Renal cortex interstitium (tissue), 15 donors: ENCODE results near the gene RD3L. TPM values are rescaled to one million over a fixed set of nuclear protein-coding genes. Genes with fewer than 3 reads are reported as not detected.

Experiments
- DNase-seq, 11 donors: peaks; one replicate each; pipeline ENCODE4 v3.0.0-alpha.2; 2013; ENCODE audit warnings: low read depth in 9 of 11, low spot score in 4 of 11; ENCODE audit errors: extremely low read depth in 1 of 11
- long read RNA-seq, 16 experiments: transcript quantifications; one replicate each; lab custom pipeline, GENCODE V29; 2026
- polyA plus RNA-seq, 3 donors: library from polyadenylated mRNA; unstranded; fragments of 120-200 nt; gene quantifications; one replicate each; pipeline ENCODE4 v1.2.1, GENCODE V29; 2013; ENCODE audit not compliant: insufficient read length in 3 of 3

Gene RD3L
- not detected for polyA plus RNA-seq
- long read RNA-seq, donor 1 = 0 reads
- long read RNA-seq, donor 2 = 0 reads
- long read RNA-seq, donor 3, partial matches to known transcripts = 0 of 1 reads
- long read RNA-seq, donor 3, other reads (novel, unspliced or antisense) = 0 of 1 reads
- long read RNA-seq, donor 4 = 0 reads
- long read RNA-seq, donor 5 = 0 reads
- long read RNA-seq, donor 6 = 0 reads
- long read RNA-seq, donor 7 = 0 reads
- long read RNA-seq, donor 8 = 0 reads
- long read RNA-seq, donor 9 = 0 reads
- long read RNA-seq, donor 10 = 0 reads
- long read RNA-seq, donor 11 = 0 reads
- long read RNA-seq, donor 12 = 0 reads
- long read RNA-seq, donor 13 = 0 reads
- long read RNA-seq, donor 14 = 0 reads
- long read RNA-seq, donor 15 = 0 reads
- long read RNA-seq, donor 16 = 0 reads

GRCh38 chr14:103941973-103942736, at the start of gene RD3L:
TSS of gene RD3L (minus strand) at chr14:103942529. CDS start at chr14:103941695, 834 bp downstream.
- no peak for DNase-seq

- no peak for DNase-seq
Measured at GRCh38 chr14:103989964-103990363, 47.6 kb upstream of the RD3L start.

GRCh38 chr14:103989034-103989433, 46.7 kb upstream of the RD3L start:
- DNase-seq = no peak

- no peak for DNase-seq
Measured at GRCh38 chr14:103984196-103984595, 41.9 kb upstream of the RD3L start.

DNA sequence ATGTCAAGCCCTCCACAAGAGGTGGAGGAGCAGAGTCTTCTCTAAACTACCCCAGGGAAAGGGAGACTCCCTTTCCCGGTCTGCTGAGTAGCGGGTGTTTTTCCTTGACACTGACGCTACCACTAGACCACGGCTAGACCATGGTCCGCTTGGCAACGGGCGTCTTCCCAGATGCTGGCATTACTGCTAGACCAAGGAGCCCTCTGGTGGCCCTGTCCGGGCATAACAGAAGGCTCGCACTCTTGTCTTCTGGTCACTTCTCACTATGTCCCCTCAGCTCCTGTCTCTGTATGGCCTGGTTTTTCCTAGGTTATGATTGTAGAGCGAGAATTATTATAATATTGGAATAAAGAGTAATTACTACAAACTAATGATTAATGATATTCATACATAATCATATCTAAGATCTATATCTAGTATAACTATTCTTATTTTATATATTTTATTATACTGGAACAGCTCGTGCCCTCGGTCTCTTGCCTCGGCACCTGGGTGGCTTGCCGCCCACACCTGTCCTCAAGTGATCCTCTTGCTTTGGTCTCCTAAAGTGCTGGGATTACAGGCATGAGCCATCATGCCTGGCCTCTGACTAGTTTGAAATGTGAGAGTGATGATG, 38.4 kb upstream of the RD3L start:
- peak in 3 of 11 donors; percentile 2 to 17 (median 7) for DNase-seq

- no peak for DNase-seq
Measured at GRCh38 chr14:103974575-103974974, 32.2 kb upstream of the RD3L start.

GRCh38 chr14:103973354-103973753, 31.0 kb upstream of the RD3L start:
- DNase-seq = no peak

DNA sequence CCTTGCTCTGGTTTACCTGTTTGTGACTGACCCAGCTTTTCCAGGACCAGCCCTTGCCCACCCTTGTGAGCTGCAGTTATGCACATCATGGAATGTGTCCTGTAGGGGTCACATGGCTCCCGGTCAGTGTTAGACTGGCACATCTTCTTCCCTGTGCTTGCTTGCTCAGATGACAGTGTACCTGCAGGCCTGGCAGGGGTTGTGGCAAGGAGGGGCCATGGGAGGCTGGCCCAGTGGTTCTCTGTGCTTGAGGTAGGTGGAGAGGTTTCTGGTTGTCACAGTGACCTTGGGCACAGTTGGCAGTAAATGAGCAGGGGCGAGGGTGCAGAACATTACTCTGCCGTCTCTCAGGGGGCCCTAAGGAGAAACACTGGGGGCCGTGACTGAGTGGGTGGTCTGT, 27.6 kb upstream of the RD3L start:
- no peak for DNase-seq

DNA sequence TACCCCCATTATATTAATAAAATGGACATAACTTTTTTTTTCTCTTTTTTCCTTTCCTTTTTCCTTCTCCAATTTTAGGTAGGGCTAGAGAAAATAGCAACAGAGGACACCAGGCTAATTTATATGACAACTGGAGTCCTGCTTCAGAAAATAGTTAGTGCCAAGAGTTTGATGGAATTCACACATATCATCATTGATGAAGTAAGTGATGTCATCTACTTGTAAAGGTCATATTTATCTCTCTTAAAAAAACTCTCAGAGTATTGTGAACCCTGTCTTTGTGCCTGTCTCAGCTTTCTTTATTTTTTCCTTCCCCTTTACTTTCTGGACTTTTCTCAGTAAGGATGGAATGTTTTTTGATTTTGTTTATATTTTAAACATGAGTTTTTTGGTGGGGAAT, 24.3 kb upstream of the RD3L start:
- no peak for DNase-seq

DNA sequence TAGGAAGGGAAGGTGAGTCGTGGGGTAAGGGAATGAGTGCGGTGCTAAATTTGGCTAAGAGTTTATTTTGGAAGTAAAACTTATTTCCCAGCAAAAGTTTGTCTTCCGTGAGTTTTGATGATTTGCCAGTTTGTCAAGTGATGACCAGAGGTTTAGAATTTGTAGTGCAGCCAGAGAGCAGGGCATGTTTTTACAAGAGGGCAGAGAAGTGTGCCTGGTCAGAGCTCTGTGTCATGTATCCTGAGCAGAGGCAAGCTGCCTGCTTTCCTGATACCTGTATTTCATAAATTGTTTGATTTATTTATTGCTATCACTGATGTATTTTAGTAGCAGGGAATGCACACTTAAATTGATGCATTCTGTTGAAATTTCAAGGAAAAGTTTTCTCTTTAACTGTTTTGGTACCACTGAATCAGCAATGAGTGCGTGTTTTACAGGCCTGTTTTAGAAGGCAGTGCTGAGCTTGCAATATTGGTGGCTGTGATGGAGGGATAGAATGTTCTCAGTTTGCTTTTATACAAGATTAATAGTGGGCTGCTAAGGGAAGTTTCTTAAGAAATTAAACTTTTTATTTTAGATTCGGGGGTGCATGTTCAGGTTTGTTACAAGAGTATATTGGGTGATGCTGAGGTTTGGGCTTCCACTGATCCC, 19.7 kb upstream of the RD3L start:
- DNase-seq = no peak

GRCh38 chr14:103960457-103961055, 18.2 kb upstream of the RD3L start:
- peak in 6 of 11 donors; percentile 3 to 28 (median 6) for DNase-seq

DNA sequence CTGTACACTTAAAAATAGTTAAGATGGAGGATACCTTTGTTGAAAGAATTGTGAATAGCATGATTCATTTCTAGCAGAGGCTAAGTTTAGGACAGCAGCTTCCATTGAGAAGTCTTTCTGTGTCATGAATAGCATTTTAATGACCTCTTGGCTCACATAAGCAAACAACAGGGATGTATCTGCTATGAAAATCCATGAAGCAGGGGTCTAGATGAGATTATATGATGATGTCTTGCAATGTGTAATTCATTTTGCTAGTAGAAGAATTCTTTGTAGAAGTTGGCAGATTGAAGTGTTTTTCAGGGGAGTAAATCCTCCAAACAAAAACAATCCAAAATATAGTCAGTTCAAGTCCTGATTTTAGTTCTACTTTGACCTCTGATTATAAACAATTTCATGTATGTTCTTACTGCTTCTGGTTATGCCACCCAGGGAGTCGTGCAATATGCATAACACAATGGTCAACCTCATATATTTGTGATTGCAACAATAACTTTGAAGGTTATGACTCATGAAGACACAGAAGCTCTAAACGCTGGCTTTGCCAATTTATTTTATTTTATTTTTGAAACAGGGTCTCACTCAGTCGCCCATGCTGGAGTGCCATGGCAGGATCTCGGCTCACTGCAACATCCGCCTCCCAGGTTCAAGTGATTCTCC, 6.9 kb upstream of the RD3L start:
- no peak for DNase-seq

GRCh38 chr14:103948442-103948841, 6.1 kb upstream of the RD3L start:
- no peak for DNase-seq

DNA sequence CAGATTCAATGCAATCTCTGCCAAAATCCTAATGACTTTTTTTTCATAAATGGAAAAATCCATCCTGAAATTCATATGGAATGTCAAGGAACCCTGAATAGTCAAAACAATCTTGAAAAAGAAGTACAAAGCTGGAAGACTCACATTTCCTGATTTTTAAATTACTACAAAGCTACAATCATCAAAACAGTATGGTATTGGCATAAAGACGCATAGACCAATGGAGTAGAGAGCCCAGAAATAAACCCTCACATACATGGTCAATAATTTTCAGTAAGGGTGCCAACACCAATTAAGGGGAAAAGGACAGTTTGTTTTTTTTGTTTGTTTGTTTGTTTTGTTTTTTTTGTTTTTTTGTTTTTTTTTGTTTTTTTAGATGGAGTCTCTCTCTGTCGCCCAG, 4.6 kb upstream of the RD3L start:
- no peak for DNase-seq

- DNase-seq = no peak
Measured at GRCh38 chr14:103943673-103944072, 1.3 kb upstream of the RD3L start.

DNA sequence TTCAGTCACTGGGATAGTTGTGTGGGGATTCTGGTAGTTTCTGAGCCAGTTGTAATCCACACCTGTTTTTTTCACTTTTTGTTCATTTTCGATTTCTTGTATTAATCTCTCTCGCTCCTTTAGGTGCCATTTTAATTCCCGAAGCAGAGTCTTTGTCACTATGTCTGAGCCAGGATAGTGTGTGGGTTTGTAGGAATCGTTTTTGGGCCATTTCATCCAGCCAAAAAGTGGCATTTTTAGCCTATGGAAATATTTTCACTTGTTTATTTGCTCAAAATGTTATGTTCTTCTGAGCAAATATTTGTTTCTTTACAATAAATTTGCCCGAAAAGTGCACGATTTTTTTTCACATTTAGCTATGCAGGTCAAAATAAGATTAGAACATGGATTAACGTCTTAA, 867 bp downstream of the RD3L start:
- no peak for DNase-seq

GRCh38 chr14:103935102-103935501, 7.2 kb downstream of the RD3L start:
- DNase-seq = no peak

- DNase-seq = no peak
Measured at GRCh38 chr14:103932791-103933490, 9.4 kb downstream of the RD3L start.
